ENCODE results near the gene MARK4. TPM values are rescaled to one million over a fixed set of nuclear protein-coding genes. Genes with fewer than 3 reads are reported as not detected.

MARK4 gene
- total RNA-seq, 1 experiment from 2014 or later: 37.7 TPM

DNA sequence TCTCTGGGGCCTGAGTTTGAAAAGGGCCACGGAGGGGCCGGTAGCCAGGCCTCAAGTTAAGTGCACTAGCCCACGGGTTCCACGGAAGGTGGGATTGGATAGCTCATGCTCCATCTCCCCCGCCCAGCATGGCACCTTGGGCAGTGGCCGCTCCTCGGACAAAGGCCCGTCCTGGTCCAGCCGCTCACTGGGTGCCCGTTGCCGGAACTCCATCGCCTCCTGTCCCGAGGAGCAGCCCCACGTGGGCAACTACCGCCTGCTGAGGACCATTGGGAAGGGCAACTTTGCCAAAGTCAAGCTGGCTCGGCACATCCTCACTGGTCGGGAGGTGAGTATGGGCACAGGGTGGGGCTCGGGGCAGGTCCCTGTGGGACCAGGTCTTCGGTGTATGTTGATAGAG, 7.8 kb downstream of the MARK4 start:
- DNase-seq (ENCODE audit: low read depth, low spot score) (no peak), ATAC-seq (no peak)
- TF ChIP-seq ELF1 (IDR thresholded peaks at IDR 0.05; ENCODE audit: borderline replicate concordance, low read depth): no peak
- TF ChIP-seq, protein P1, sequence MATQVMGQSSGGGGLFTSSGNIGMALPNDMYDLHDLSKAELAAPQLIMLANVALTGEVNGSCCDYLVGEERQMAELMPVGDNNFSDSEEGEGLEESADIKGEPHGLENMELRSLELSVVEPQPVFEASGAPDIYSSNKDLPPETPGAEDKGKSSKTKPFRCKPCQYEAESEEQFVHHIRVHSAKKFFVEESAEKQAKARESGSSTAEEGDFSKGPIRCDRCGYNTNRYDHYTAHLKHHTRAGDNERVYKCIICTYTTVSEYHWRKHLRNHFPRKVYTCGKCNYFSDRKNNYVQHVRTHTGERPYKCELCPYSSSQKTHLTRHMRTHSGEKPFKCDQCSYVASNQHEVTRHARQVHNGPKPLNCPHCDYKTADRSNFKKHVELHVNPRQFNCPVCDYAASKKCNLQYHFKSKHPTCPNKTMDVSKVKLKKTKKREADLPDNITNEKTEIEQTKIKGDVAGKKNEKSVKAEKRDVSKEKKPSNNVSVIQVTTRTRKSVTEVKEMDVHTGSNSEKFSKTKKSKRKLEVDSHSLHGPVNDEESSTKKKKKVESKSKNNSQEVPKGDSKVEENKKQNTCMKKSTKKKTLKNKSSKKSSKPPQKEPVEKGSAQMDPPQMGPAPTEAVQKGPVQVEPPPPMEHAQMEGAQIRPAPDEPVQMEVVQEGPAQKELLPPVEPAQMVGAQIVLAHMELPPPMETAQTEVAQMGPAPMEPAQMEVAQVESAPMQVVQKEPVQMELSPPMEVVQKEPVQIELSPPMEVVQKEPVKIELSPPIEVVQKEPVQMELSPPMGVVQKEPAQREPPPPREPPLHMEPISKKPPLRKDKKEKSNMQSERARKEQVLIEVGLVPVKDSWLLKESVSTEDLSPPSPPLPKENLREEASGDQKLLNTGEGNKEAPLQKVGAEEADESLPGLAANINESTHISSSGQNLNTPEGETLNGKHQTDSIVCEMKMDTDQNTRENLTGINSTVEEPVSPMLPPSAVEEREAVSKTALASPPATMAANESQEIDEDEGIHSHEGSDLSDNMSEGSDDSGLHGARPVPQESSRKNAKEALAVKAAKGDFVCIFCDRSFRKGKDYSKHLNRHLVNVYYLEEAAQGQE (IDR thresholded peaks at IDR 0.05; ENCODE audit: low read depth): no peak
- TF ChIP-seq TCF7L2 (IDR thresholded peaks at IDR 0.05; ENCODE audit: borderline replicate concordance, extremely low read depth, insufficient read depth, insufficient read length): no peak
- TF ChIP-seq ZNF274 (IDR thresholded peaks at IDR 0.05; ENCODE audit: low read depth, low read length): no peak
- TF ChIP-seq EGR1 (IDR thresholded peaks at IDR 0.05; ENCODE audit: low read depth): no peak
- TF ChIP-seq ZBTB33 (IDR thresholded peaks at IDR 0.05; ENCODE audit: extremely low read depth, insufficient replicate concordance, low read length): no peak
- no peak for TF ChIP-seq POLR2AphosphoS5 (IDR thresholded peaks at IDR 0.05; ENCODE audit: low read depth, low read length)
- TF ChIP-seq POLR2A (IDR thresholded peaks at IDR 0.05; ENCODE audit: borderline replicate concordance, extremely low read depth, insufficient read depth, insufficient read length): no peak
- TF ChIP-seq ATF3 (IDR thresholded peaks at IDR 0.05): no peak
- TF ChIP-seq ZFX (IDR thresholded peaks at IDR 0.05): no peak
- no peak for TF ChIP-seq CBX3 (IDR thresholded peaks at IDR 0.05; ENCODE audit: low read depth)
- no peak for TF ChIP-seq RAD21 (IDR thresholded peaks at IDR 0.05; ENCODE audit: low read depth)
- TF ChIP-seq JUND (IDR thresholded peaks at IDR 0.05): no peak
- no peak for TF ChIP-seq EZH2phosphoT487 (IDR thresholded peaks at IDR 0.05; ENCODE audit: borderline replicate concordance)
- TF ChIP-seq SIN3A (IDR thresholded peaks at IDR 0.05; ENCODE audit: low read depth): no peak
- TF ChIP-seq, protein P2, sequence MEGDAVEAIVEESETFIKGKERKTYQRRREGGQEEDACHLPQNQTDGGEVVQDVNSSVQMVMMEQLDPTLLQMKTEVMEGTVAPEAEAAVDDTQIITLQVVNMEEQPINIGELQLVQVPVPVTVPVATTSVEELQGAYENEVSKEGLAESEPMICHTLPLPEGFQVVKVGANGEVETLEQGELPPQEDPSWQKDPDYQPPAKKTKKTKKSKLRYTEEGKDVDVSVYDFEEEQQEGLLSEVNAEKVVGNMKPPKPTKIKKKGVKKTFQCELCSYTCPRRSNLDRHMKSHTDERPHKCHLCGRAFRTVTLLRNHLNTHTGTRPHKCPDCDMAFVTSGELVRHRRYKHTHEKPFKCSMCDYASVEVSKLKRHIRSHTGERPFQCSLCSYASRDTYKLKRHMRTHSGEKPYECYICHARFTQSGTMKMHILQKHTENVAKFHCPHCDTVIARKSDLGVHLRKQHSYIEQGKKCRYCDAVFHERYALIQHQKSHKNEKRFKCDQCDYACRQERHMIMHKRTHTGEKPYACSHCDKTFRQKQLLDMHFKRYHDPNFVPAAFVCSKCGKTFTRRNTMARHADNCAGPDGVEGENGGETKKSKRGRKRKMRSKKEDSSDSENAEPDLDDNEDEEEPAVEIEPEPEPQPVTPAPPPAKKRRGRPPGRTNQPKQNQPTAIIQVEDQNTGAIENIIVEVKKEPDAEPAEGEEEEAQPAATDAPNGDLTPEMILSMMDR (IDR thresholded peaks at IDR 0.05 in 2 of 3, conservative IDR thresholded peaks at IDR 0.05 in 1 of 3; ENCODE audit: borderline replicate concordance in 1 of 3, insufficient read depth in 1 of 3, low read depth in 2 of 3, low read length in 2 of 3): no peak
- no peak for TF ChIP-seq CEBPB (IDR thresholded peaks at IDR 0.05; ENCODE audit: low read depth)
- no peak for TF ChIP-seq SRF (IDR thresholded peaks at IDR 0.05; ENCODE audit: low read depth)
- peaks cover 0 to under 1% of the 10 kb centered on the region in 2 experiments; a peak in 1 of 4 replicates for H3K4me1 ChIP-seq (ENCODE audit: control insufficient read depth in 1 of 2, insufficient read depth in 2 of 2, low read length in 2 of 2)
- CTCF ChIA-PET: no interaction called here
- H3K9ac ChIP-seq (ENCODE audit: low read length): no peak overlapping the region
- no peak overlapping the region for H3K4me3 ChIP-seq (replicated peaks in 1 of 2; ENCODE audit: low read depth in 1 of 2, low read length in 2 of 2)
- H3K27ac ChIP-seq (ENCODE audit: low read depth, low read length): no peak overlapping the region
- no peaks in the 10 kb centered on the region for H4K20me1 ChIP-seq (ENCODE audit: insufficient read depth)
- H3K9me3 ChIP-seq (ENCODE audit: control insufficient read depth in 1 of 2, insufficient read depth in 1 of 2, low read depth in 1 of 2, low read length in 2 of 2): no peaks in the 10 kb centered on the region
- no peaks in the 10 kb centered on the region for H3K9me2 ChIP-seq (ENCODE audit: insufficient read depth)
- RAD21 ChIA-PET (ENCODE audit: low non-redundant PET in 1 of 2, low total read pairs in 2 of 2, uncharacterized antibody in 2 of 2, unreplicated experiment in 2 of 2): no interaction called here
- no peak overlapping the region for H3K4me2 ChIP-seq (ENCODE audit: low read length)
- H3K27me3 ChIP-seq (ENCODE audit: insufficient read depth, low read length): no peaks in the 10 kb centered on the region
- H3K79me2 ChIP-seq (ENCODE audit: insufficient read depth, low read length): peaks cover 13% of the 10 kb centered on the region
- no peak overlapping the region for H2AFZ ChIP-seq (ENCODE audit: low read depth, low read length, poor library complexity, severe bottlenecking)
- POLR2A ChIA-PET: no interaction called here
- no TSS peak for BruUV-seq (replicated peaks)
- intact Hi-C loops (cut with micrococcal nuclease): no loop called here
- H3K36me3 ChIP-seq (ENCODE audit: control insufficient read depth in 1 of 2, insufficient read depth in 2 of 2, low read length in 2 of 2): no peaks in the 10 kb centered on the region; a peak in 1 of 4 replicates
